ENCODE data around the gene TRPM8.

Gene TRPM8

GRCh38 chr2:234005126-234005525, 88.0 kb downstream of the TRPM8 start:
- DNase-seq = no peak

GRCh38 chr2:234006501-234006900, 89.3 kb downstream of the TRPM8 start:
- DNase-seq = no peak

GRCh38 chr2:234014427-234014826, 97.3 kb downstream of the TRPM8 start:
- no peak for DNase-seq

- DNase-seq = no peak
Observed at GRCh38 chr2:234015861-234016260, 98.7 kb downstream of the TRPM8 start.

GRCh38 chr2:234019896-234020295, 102.7 kb downstream of the TRPM8 start:
- DNase-seq = no peak

GRCh38 chr2:234020332-234020731, 103.2 kb downstream of the TRPM8 start:
- no peak for DNase-seq

GRCh38 chr2:234022424-234022823, 105.3 kb downstream of the TRPM8 start:
- DNase-seq = no peak

- DNase-seq = no peak
Observed at GRCh38 chr2:234024304-234024703, 107.1 kb downstream of the TRPM8 start.

GRCh38 chr2:234025466-234025865, 108.3 kb downstream of the TRPM8 start:
- no peak for DNase-seq

GRCh38 chr2:234025891-234026401, 108.8 kb downstream of the TRPM8 start:
- DNase-seq = no peak

GRCh38 chr2:234026693-234027254, 109.6 kb downstream of the TRPM8 start:
- no peak for DNase-seq

GRCh38 chr2:234027641-234028040, 110.5 kb downstream of the TRPM8 start:
- DNase-seq = no peak

- DNase-seq = no peak
Observed at GRCh38 chr2:234029150-234029733, 112.1 kb downstream of the TRPM8 start.

- DNase-seq = no peak
Observed at GRCh38 chr2:234031207-234031606, 114.0 kb downstream of the TRPM8 start.

- DNase-seq = peak; percentile 18
Observed at GRCh38 chr2:234032279-234032856, 115.2 kb downstream of the TRPM8 start.

- no peak for DNase-seq
Observed at GRCh38 chr2:234033174-234033573, 116.0 kb downstream of the TRPM8 start.

- no peak for DNase-seq
Observed at GRCh38 chr2:234033885-234034284, 116.7 kb downstream of the TRPM8 start.

GRCh38 chr2:234038076-234038802, 121.1 kb downstream of the TRPM8 start:
- no peak for DNase-seq

GRCh38 chr2:234044157-234044556, 127.0 kb downstream of the TRPM8 start:
- DNase-seq = no peak

GRCh38 chr2:234046521-234046920, 129.3 kb downstream of the TRPM8 start:
- DNase-seq = no peak

GRCh38 chr2:234047361-234047760, 130.2 kb downstream of the TRPM8 start:
- no peak for DNase-seq

- no peak for DNase-seq
Observed at GRCh38 chr2:234048049-234048448, 130.9 kb downstream of the TRPM8 start.

- DNase-seq = no peak
Observed at GRCh38 chr2:234050455-234051135, 133.4 kb downstream of the TRPM8 start, which contains the start of gene SPP2. TSS of gene SPP2 (plus strand) at chr2:234050702. CDS start at chr2:234050787, 85 bp downstream.

All from stimulated activated CD4-positive, alpha-beta T cell treated with anti-CD3 and anti-CD28 coated beads, Interleukin-4, amount 100 ng/mL, for 24 hours (primary cell).